ENCODE measurements around the gene LTBP1. TPM values are rescaled to one million over a fixed set of nuclear protein-coding genes. Genes with fewer than 3 reads are reported as not detected.

Gene LTBP1
- total RNA-seq, 1 donor from 2014 or later = 48.4 TPM

- TF ChIP-seq POLR2A (IDR thresholded peaks at IDR 0.05) = no peak
- TF ChIP-seq, protein P1, sequence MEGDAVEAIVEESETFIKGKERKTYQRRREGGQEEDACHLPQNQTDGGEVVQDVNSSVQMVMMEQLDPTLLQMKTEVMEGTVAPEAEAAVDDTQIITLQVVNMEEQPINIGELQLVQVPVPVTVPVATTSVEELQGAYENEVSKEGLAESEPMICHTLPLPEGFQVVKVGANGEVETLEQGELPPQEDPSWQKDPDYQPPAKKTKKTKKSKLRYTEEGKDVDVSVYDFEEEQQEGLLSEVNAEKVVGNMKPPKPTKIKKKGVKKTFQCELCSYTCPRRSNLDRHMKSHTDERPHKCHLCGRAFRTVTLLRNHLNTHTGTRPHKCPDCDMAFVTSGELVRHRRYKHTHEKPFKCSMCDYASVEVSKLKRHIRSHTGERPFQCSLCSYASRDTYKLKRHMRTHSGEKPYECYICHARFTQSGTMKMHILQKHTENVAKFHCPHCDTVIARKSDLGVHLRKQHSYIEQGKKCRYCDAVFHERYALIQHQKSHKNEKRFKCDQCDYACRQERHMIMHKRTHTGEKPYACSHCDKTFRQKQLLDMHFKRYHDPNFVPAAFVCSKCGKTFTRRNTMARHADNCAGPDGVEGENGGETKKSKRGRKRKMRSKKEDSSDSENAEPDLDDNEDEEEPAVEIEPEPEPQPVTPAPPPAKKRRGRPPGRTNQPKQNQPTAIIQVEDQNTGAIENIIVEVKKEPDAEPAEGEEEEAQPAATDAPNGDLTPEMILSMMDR (IDR thresholded peaks at IDR 0.05) = peak in 1 of 3 experiments; percentile 31
- intact Hi-C loops (cut with DNase I) = no loop called here
- no peaks in the 10 kb centered on the region for H3K27me3 ChIP-seq
- peaks cover 2% of the 10 kb centered on the region for H3K4me1 ChIP-seq
- H3K27ac ChIP-seq = no peak overlapping the region
- DNase-seq (ENCODE audit: extremely low spot score in 2 of 2) = no peak
- H3K9me3 ChIP-seq = no peaks in the 10 kb centered on the region
- H3K4me3 ChIP-seq = no peak overlapping the region
- H3K36me3 ChIP-seq = no peaks in the 10 kb centered on the region
Measured at GRCh38 chr2:33395655-33396249, 449.0 kb downstream of the LTBP1 start.

- no peaks in the 10 kb centered on the region for H3K9me3 ChIP-seq
- H3K27ac ChIP-seq = no peak overlapping the region
- intact Hi-C loops (cut with DNase I) = no loop called here
- DNase-seq (ENCODE audit: extremely low spot score in 2 of 2) = no peak
- no peaks in the 10 kb centered on the region for H3K27me3 ChIP-seq
- no peak overlapping the region for H3K4me3 ChIP-seq
- no peak for TF ChIP-seq POLR2AphosphoS5 (IDR thresholded peaks at IDR 0.05; ENCODE audit: insufficient read depth in 1 of 2, low read depth in 1 of 2)
- TF ChIP-seq, protein P1 (IDR thresholded peaks at IDR 0.05) = no peak
- no peak for TF ChIP-seq POLR2A (IDR thresholded peaks at IDR 0.05)
- H3K4me1 ChIP-seq = no peaks in the 10 kb centered on the region
- no peaks in the 10 kb centered on the region for H3K36me3 ChIP-seq
Measured at GRCh38 chr2:33404321-33404720, 457.6 kb downstream of the LTBP1 start.

- no peak for TF ChIP-seq POLR2A (IDR thresholded peaks at IDR 0.05)
- no peak for TF ChIP-seq POLR2AphosphoS5 (IDR thresholded peaks at IDR 0.05; ENCODE audit: insufficient read depth in 1 of 2, low read depth in 1 of 2)
- TF ChIP-seq, protein P1 (IDR thresholded peaks at IDR 0.05) = no peak
- no peaks in the 10 kb centered on the region for H3K36me3 ChIP-seq
- no peak overlapping the region for H3K27ac ChIP-seq
- no peak overlapping the region for H3K4me3 ChIP-seq
- H3K27me3 ChIP-seq = no peaks in the 10 kb centered on the region
- DNase-seq (ENCODE audit: extremely low spot score in 2 of 2) = no peak
- H3K4me1 ChIP-seq = no peaks in the 10 kb centered on the region
- intact Hi-C loops (cut with DNase I) = no loop called here
- no peaks in the 10 kb centered on the region for H3K9me3 ChIP-seq
Measured at GRCh38 chr2:33406622-33407021, 459.9 kb downstream of the LTBP1 start.

GRCh38 chr2:33408109-33408508 is 461.4 kb downstream of the LTBP1 start:
- Histone ChIP-seq H3K4me3 (no peak overlapping the region), H3K27ac (no peak overlapping the region), H3K36me3 (no peaks in the 10 kb centered on the region), H3K4me1 (no peaks in the 10 kb centered on the region), H3K9me3 (no peaks in the 10 kb centered on the region), H3K27me3 (no peaks in the 10 kb centered on the region)
- intact Hi-C loops (cut with DNase I) = no loop called here
- DNase-seq (ENCODE audit: extremely low spot score in 2 of 2) = no peak
- TF ChIP-seq, protein P1 (IDR thresholded peaks at IDR 0.05) = no peak
- TF ChIP-seq POLR2A (IDR thresholded peaks at IDR 0.05) (no peak), POLR2AphosphoS5 (IDR thresholded peaks at IDR 0.05; ENCODE audit: insufficient read depth in 1 of 2, low read depth in 1 of 2) (no peak)

DNA sequence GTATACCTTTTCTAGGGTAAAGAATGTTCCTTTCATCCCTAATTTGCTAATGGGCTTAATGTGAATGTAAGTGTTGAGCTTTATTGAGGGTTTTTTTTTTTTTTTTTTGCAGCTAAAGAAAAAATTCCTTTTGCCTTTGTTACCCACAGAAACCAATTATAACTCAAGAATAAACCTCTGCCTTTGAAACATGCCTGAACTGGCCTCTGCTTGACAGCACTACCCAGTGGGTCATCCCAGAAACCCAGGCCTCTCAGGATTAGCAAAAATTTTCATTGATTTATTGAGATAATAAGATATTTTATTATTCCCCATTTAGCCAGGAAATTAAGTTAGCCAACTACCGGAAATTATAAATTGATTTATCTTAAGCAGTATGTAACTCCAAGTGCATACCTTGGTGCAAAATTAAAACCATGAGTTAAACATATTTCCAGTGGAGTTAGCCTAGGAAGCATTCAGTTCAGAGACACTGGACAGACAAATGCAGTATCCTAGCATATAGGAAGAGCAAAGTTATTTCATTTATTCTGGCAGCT is 462.7 kb downstream of the LTBP1 start:
- no peak for TF ChIP-seq POLR2A (IDR thresholded peaks at IDR 0.05)
- TF ChIP-seq POLR2AphosphoS5 (IDR thresholded peaks at IDR 0.05; ENCODE audit: insufficient read depth in 1 of 2, low read depth in 1 of 2) = no peak
- TF ChIP-seq, protein P1 (IDR thresholded peaks at IDR 0.05) = no peak
- Histone ChIP-seq H3K9me3 (no peaks in the 10 kb centered on the region), H3K4me1 (no peaks in the 10 kb centered on the region), H3K4me3 (no peak overlapping the region), H3K27me3 (no peaks in the 10 kb centered on the region), H3K27ac (no peak overlapping the region), H3K36me3 (no peaks in the 10 kb centered on the region)
- no peak for DNase-seq (ENCODE audit: extremely low spot score in 2 of 2)
- intact Hi-C loops (cut with DNase I) = no loop called here

Measured in vagina (tissue), 2 donors.